ENCODE measurements around the gene CYFIP2.

The CYFIP2 gene

GRCh38 chr5:157357823-157358222, 91.9 kb downstream of the CYFIP2 start:
- ATAC-seq, result no peak
- TF ChIP-seq ZNF565 (CRISPR knock-in tag; conservative IDR thresholded peaks at IDR 0.05; ENCODE audit: low read depth) (no peak), BACH2 (CRISPR knock-in tag; IDR thresholded peaks at IDR 0.05; ENCODE audit: borderline replicate concordance) (no peak), TSHZ2 (CRISPR knock-in tag; IDR thresholded peaks at IDR 0.05) (no peak), SNAI2 (CRISPR knock-in tag; IDR thresholded peaks at IDR 0.05) (no peak), ZC3H10 (CRISPR knock-in tag; IDR thresholded peaks at IDR 0.05) (no peak), POU6F1 (CRISPR knock-in tag; IDR thresholded peaks at IDR 0.05; ENCODE audit: borderline replicate concordance, low read depth) (no peak), TCF4 (CRISPR knock-in tag; IDR thresholded peaks at IDR 0.05; ENCODE audit: borderline replicate concordance) (no peak), OSR1 (CRISPR knock-in tag; IDR thresholded peaks at IDR 0.05) (no peak), ZFP30 (CRISPR knock-in tag; IDR thresholded peaks at IDR 0.05) (no peak), CREB5 (CRISPR knock-in tag; IDR thresholded peaks at IDR 0.05; ENCODE audit: low read depth) (no peak), TOX (CRISPR knock-in tag; IDR thresholded peaks at IDR 0.05; ENCODE audit: borderline replicate concordance) (no peak), ZNF70 (CRISPR knock-in tag; IDR thresholded peaks at IDR 0.05) (no peak), PPARA (CRISPR knock-in tag; IDR thresholded peaks at IDR 0.05; ENCODE audit: borderline replicate concordance) (no peak), PATZ1 (CRISPR knock-in tag; IDR thresholded peaks at IDR 0.05; ENCODE audit: borderline replicate concordance) (no peak), RARB (CRISPR knock-in tag; IDR thresholded peaks at IDR 0.05) (no peak), ZNF8 (CRISPR knock-in tag; IDR thresholded peaks at IDR 0.05) (no peak)

GRCh38 chr5:157358871-157359270, 92.9 kb downstream of the CYFIP2 start:
- TF ChIP-seq ZNF565 (CRISPR knock-in tag; conservative IDR thresholded peaks at IDR 0.05; ENCODE audit: low read depth), result no peak
- no peak for TF ChIP-seq CSDC2 (CRISPR knock-in tag; IDR thresholded peaks at IDR 0.05)
- no peak for TF ChIP-seq TSHZ2 (CRISPR knock-in tag; IDR thresholded peaks at IDR 0.05)
- no peak for TF ChIP-seq PATZ1 (CRISPR knock-in tag; IDR thresholded peaks at IDR 0.05; ENCODE audit: borderline replicate concordance)
- no peak for TF ChIP-seq ZNF8 (CRISPR knock-in tag; IDR thresholded peaks at IDR 0.05)
- no peak for TF ChIP-seq CSRNP3 (CRISPR knock-in tag; IDR thresholded peaks at IDR 0.05)
- TF ChIP-seq GLIS3 (CRISPR knock-in tag; IDR thresholded peaks at IDR 0.05), result no peak
- no peak for TF ChIP-seq OSR1 (CRISPR knock-in tag; IDR thresholded peaks at IDR 0.05)
- TF ChIP-seq PPARA (CRISPR knock-in tag; IDR thresholded peaks at IDR 0.05; ENCODE audit: borderline replicate concordance), result no peak
- TF ChIP-seq TCF4 (CRISPR knock-in tag; IDR thresholded peaks at IDR 0.05; ENCODE audit: borderline replicate concordance), result no peak
- no peak for TF ChIP-seq BACH2 (CRISPR knock-in tag; IDR thresholded peaks at IDR 0.05; ENCODE audit: borderline replicate concordance)
- TF ChIP-seq TOX (CRISPR knock-in tag; IDR thresholded peaks at IDR 0.05; ENCODE audit: borderline replicate concordance), result no peak
- TF ChIP-seq SNAI2 (CRISPR knock-in tag; IDR thresholded peaks at IDR 0.05), result no peak
- TF ChIP-seq POU6F1 (CRISPR knock-in tag; IDR thresholded peaks at IDR 0.05; ENCODE audit: borderline replicate concordance, low read depth), result no peak
- no peak for TF ChIP-seq RARB (CRISPR knock-in tag; IDR thresholded peaks at IDR 0.05)
- TF ChIP-seq ZFP3 (CRISPR knock-in tag; IDR thresholded peaks at IDR 0.05), result no peak
- no peak for TF ChIP-seq ESRRG (CRISPR knock-in tag; IDR thresholded peaks at IDR 0.05)
- ATAC-seq, result no peak

All from SK-N-SH treated with all-trans-retinoic acid at 6 μM for 48 hours (cell line).